Astrocyte (in vitro differentiated cells and primary cell): ENCODE results near the gene CBARP.

ENCODE experiments used
- CTCF ChIP-seq: IDR thresholded peaks from 2 replicates; pipeline ENCODE4 v1.5.1; 2011; ENCODE audit warnings: low read depth, mild to moderate bottlenecking, inconsistent platforms, low read length, moderate library complexity; ENCODE audit not compliant: insufficient read depth
- EZH2 ChIP-seq: IDR thresholded peaks from 2 replicates; pipeline ENCODE4 v1.6.1; 2012; ENCODE audit warnings: mild to moderate bottlenecking, low read length, inconsistent platforms; ENCODE audit not compliant: insufficient read depth

GRCh38 chr19:1264801-1265614 is 27.2 kb upstream of the CBARP start:
- TF ChIP-seq CTCF (no peak), EZH2 (no peak)
